BE2C (cell line): ENCODE results near the gene ZNF213. TPM values are rescaled to one million over a fixed set of nuclear protein-coding genes. Genes with fewer than 3 reads are reported as not detected.

ENCODE experiments used
- DNase-seq: peaks from one replicate; pipeline ENCODE4 v3.0.0-alpha.2; 2020
- H3K27me3 ChIP-seq: fragments of 250-450 bp; sonication (Bioruptor Pico); 2 replicates; pipeline ENCODE4 v1.5.1; 2020; ENCODE audit warnings: mild to moderate bottlenecking
- H3K36me3 ChIP-seq: fragments of 250-450 bp; sonication (Bioruptor Pico); 2 replicates; pipeline ENCODE4 v1.5.1; 2020; ENCODE audit warnings: mild to moderate bottlenecking
- H3K4me1 ChIP-seq: fragments of 250-450 bp; sonication (Bioruptor Pico); 2 replicates; pipeline ENCODE4 v1.5.1; 2020
- H3K4me3 ChIP-seq: 2 replicates; pipeline ENCODE4 v1.5.1; 2011; ENCODE audit warnings: low read depth, low read length
- H3K9me3 ChIP-seq: fragments of 250-450 bp; sonication (Bioruptor Pico); 2 replicates; pipeline ENCODE4 v1.5.1; 2020
- CTCF ChIP-seq: IDR thresholded peaks from 2 replicates; pipeline ENCODE4 v1.5.1; 2012; ENCODE audit warnings: mild to moderate bottlenecking, low read depth, low read length
- polyA plus RNA-seq: library from polyadenylated mRNA; unstranded; fragments of >200 nt; gene quantifications from one replicate; pipeline ENCODE4 v1.2.1, GENCODE V29; 2012; ENCODE audit warnings: low read depth, missing spikeins; ENCODE audit not compliant: insufficient read length, insufficient read depth

The ZNF213 gene
- polyA plus RNA-seq, result 30.1 TPM

- no peak for TF ChIP-seq CTCF
- H3K4me1 ChIP-seq, result no peaks in the 10 kb centered on the region
- peak; percentile 96 for DNase-seq
Measured at GRCh38 chr16:3134338-3135125, at the start of gene ZNF213. Gene ZNF213, plus strand, starts transcription at chr16:3135029. Its CDS starts 2,252 bp downstream, at chr16:3137281.

GRCh38 chr16:3085868-3086595, 48.8 kb upstream of the ZNF213 start:
- no peak for TF ChIP-seq CTCF
- H3K4me1 ChIP-seq, result no peaks in the 10 kb centered on the region
- H3K4me3 ChIP-seq, result no peak overlapping the region
- H3K27me3 ChIP-seq, result peaks cover 28% of the 10 kb centered on the region
- H3K36me3 ChIP-seq, result no peaks in the 10 kb centered on the region
- no peaks in the 10 kb centered on the region for H3K9me3 ChIP-seq
- DNase-seq, result no peak

More at GRCh38 chr16:3134338-3135125, at the start of gene ZNF213:
- no peaks in the 10 kb centered on the region for H3K9me3 ChIP-seq
- H3K27me3 ChIP-seq, result no peaks in the 10 kb centered on the region
- H3K4me3 ChIP-seq, result peak within 1 kb of the TSS; percentile 100
- peaks cover 14% of the 10 kb centered on the region for H3K36me3 ChIP-seq

- Histone ChIP-seq H3K36me3 (no peaks in the 10 kb centered on the region), H3K27me3 (peaks cover 31% of the 10 kb centered on the region), H3K4me1 (no peaks in the 10 kb centered on the region), H3K9me3 (no peaks in the 10 kb centered on the region), H3K4me3 (no peak overlapping the region)
- TF ChIP-seq CTCF, result no peak
- DNase-seq, result no peak
Measured at GRCh38 chr16:3086596-3087242, 48.1 kb upstream of the ZNF213 start.

- no peak for DNase-seq
- no peak overlapping the region for H3K4me3 ChIP-seq
- no peaks in the 10 kb centered on the region for H3K4me1 ChIP-seq
Measured at GRCh38 chr16:3087243-3088235, 47.3 kb upstream of the ZNF213 start.

More at GRCh38 chr16:3087243-3088235, 47.3 kb upstream of the ZNF213 start:
- peaks cover 36% of the 10 kb centered on the region for H3K27me3 ChIP-seq
- TF ChIP-seq CTCF, result peak; percentile 25; the same call in 1 of the 2 replicates
- H3K36me3 ChIP-seq, result no peaks in the 10 kb centered on the region
- no peaks in the 10 kb centered on the region for H3K9me3 ChIP-seq
